HG03469 (cell line): ENCODE measurements around the gene ZBTB16.

Experiments used
- ATAC-seq: cut with Tn5 transposase; IDR thresholded peaks from one replicate; pipeline ENCODE4 v1.9.1; 2021; ENCODE audit warnings: mild to moderate bottlenecking, moderate library complexity, moderate number of reproducible peaks; ENCODE audit not compliant: unreplicated experiment

The ZBTB16 gene

DNA sequence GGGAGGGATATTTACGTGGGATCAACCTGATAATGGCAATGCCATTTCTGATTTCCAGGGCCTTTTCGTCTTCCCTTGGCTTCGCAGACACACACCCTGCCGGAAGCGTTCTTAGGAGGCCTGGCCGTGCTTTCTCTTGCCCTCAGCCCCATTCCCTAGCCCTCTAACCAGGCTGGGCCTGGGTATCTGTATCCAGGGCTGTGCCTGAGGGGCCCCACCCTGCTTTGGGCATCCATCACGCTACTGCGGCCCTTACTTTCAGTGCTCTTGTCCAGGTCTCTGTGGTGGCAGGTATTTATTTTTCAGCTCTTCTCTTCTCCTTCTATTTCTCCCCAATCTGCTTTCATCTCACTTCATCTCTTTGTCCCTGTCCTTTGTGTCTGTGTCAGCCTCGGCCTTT lies 105.0 kb downstream of the ZBTB16 start:
- ATAC-seq, result no peak

DNA sequence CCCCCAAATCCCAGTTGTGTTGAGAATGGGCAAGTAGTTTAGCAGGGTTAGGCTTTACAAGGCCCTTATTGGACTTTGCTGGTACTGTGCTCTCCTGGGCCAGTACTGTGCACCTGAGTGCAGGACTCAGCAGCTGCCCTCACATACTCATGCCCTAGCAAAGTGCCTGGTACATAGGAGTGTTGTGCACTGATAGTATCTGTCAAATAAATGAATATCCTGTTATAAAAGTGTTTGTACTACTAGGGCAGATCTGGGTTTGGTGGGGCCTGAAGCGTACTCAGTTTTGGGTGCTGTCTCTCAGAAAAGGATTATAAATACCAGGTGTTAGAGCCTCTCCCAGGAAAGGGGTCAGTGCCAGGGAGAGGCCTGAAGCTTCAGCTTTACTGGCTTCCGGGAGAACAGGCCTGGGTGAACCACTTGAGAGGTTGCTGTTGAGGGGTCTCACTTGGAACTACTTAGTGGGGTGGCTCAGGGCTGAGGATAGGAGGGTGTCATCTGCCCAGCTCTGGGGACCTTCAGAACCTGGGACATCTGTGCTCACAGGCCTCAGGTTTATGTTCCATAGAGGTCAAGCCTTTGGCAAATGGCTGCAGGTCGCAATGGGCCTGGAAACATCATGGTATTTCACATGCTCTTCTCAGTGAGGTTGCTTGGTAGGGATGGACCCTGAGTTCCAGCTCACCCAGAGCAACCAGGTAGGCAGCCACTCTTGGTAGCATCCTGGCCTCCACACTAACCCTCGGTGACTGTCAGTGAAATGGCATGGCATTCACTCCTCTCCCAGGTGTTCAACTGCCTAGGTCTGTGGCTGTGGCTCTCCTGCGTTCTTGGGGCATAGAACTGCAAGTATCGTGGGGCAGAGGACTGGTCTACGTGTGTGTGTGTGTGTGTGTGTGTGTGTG lies 106.1 kb downstream of the ZBTB16 start:
- no peak for ATAC-seq

GRCh38 chr11:114166362-114166761 lies 106.9 kb downstream of the ZBTB16 start:
- ATAC-seq, result no peak

DNA sequence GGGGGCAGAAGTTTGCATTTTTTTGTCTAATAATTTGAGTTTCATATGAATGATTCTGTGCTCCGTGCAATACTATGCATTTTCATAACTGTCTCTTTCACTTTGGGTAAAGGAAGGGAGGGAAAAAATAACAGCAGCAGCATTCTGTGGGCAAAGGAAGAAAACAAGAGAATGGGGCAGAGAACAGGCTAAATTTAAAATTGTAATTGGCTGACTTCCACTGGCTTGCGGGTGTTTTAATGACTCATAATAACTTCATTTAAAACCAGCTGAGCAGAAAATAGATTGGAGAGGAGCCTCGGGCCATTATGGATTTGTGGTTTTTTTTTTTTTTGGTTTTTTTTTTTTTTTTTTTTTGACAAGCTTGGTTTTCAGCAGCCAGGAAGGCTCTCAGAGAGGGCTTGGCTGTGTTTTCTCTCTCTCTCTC lies 107.4 kb downstream of the ZBTB16 start:
- no peak for ATAC-seq

GRCh38 chr11:114167355-114167754 lies 107.8 kb downstream of the ZBTB16 start:
- no peak for ATAC-seq

DNA sequence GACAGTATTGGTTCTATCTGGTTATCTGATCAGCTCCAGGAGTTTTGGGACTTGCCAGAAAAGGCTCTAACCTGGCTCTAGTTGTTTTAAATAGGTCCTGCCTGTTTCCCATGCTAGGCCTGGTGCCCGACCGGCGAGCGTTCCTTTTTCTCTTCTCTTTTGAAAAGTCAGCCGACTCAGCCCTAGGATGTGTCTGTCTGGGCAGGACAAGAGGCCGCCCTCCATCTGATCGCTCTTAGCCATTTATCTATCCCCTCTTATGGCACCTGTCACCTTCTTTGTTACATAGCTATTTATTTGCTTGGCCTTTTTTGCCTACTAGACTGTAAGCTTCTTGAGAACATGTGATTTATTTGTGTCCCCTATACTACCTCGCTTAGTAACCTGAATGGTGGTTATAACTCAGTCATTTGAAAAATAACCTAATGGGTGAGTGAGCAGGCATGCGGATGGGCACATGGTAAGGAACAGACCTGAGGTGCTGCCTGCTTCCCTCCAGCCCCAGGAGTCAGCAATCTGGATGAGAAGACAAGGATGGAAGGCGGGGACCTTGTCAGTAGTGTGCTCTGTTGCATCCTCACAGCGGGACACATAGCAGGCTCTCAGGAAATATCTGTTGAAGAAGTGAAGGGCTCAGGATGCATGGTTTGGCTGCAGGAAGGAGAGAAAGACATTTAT lies 108.4 kb downstream of the ZBTB16 start:
- no peak for ATAC-seq

GRCh38 chr11:114168691-114169090 lies 109.2 kb downstream of the ZBTB16 start:
- no peak for ATAC-seq

GRCh38 chr11:114169321-114169749 lies 109.8 kb downstream of the ZBTB16 start:
- ATAC-seq, result no peak

DNA sequence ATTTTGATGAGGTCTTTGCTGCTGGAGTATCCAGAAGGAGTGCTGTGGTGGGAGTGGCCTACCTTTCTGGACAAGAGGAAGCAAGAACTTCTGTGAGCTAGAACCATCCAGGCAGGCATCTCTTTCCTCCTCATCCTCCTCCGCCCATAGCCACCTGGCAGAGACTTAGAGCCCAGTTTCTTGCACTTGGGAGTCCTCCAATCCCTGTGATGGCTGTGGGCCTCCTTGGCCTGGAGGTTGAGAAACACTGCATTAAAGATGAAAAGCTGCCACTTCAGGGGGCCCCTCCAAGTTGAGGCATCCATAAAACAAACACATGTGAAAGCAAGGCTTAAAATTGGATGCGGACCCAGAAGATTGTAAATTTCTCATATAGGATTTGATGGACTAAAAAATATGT lies 110.3 kb downstream of the ZBTB16 start:
- ATAC-seq, result no peak

DNA sequence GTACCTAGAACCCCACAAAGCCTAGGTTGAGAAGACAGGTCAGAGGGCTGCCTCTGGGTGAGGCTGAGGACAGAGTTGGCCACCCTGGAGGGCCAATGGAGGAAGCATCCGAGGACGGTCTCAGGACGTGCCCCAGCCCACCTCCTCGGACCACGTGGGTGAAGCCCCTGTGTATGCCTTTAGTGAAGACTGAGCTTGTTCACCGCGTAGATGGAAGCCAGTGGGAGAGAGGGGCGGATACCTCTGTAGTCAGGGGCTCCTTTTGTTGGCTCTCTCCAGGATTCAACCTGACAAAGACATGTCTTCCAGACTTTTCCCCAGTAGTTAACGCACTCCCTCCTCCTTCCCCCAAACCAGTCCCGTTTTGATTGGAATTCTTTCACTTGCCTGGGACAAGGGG lies 110.7 kb downstream of the ZBTB16 start:
- no peak for ATAC-seq

- ATAC-seq, result no peak
Measured at GRCh38 chr11:114171257-114172054, 111.9 kb downstream of the ZBTB16 start.

GRCh38 chr11:114172055-114172861 lies 112.7 kb downstream of the ZBTB16 start:
- no peak for ATAC-seq

DNA sequence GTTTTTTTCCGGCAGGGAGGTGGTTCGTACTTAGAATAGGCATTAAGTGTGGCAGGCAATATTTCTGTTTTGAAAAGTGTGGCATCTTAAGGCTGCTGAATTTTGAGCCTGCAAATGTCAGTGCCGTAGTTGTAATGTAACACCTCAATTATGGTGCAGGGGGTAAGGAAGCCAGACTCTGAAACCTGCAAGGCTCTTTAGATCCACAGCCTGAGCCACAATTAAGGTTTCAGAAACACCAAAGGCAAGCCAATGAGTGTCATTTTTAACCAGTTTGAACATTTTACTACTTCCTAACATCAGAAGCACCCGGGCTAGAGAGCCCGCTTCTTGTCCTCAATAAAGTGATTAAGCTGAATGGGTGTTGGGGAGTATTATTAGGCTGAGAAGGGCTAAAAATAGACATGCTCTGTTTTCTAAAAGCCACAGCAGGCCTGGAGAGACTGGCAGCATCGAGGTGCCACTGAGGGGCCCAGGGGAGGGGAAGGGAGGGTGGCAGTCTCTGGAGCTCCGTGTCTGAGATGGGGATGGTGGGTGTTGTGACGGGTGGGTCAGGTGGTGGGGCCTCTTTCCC lies 113.4 kb downstream of the ZBTB16 start:
- no peak for ATAC-seq

DNA sequence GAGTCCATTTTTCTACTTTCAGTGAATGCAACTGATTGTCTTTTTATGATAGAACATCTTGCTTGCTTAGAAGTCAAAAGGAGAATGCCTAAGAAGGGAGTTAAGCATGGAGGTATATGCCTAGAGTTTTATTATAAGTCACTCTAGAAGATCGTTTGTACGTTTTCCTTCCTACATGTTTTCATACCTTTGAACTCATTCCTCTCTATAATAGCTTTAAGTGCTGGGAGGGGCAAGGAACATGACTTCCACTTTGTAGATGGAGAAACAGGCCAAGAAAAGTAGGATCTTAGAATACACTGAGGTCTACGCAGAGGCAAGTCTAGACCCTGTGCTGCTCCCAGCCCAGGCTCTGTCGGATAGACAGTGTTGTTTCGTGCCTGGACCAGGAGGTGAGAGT lies 114.3 kb downstream of the ZBTB16 start:
- ATAC-seq, result no peak

GRCh38 chr11:114174712-114175495 lies 115.4 kb downstream of the ZBTB16 start:
- ATAC-seq, result no peak

- ATAC-seq, result no peak
Measured at GRCh38 chr11:114175706-114176105, 116.2 kb downstream of the ZBTB16 start.

- ATAC-seq, result no peak
Measured at GRCh38 chr11:114176321-114176720, 116.8 kb downstream of the ZBTB16 start.

- ATAC-seq, result no peak
Measured at GRCh38 chr11:114178656-114179055, 119.1 kb downstream of the ZBTB16 start.

GRCh38 chr11:114179234-114179941 lies 119.9 kb downstream of the ZBTB16 start:
- no peak for ATAC-seq
